Muscle layer of colon (tissue), 2 donors: ENCODE data around the gene SECTM1.

Source experiments
- H3K27ac ChIP-seq: one replicate; pipeline ENCODE4 v1.7.0; 2013; ENCODE audit warnings: low read depth, mild to moderate bottlenecking, low read length, moderate library complexity
- H3K27me3 ChIP-seq, 2 donors: one replicate each; pipeline ENCODE4 v1.7.0; 2013; ENCODE audit warnings: low read length in 2 of 2, mild to moderate bottlenecking in 2 of 2; ENCODE audit not compliant: insufficient read depth in 2 of 2, control insufficient read depth in 1 of 2
- H3K36me3 ChIP-seq: one replicate; pipeline ENCODE4 v1.7.0; 2013; ENCODE audit warnings: mild to moderate bottlenecking, low read length; ENCODE audit not compliant: insufficient read depth
- H3K4me1 ChIP-seq: one replicate; pipeline ENCODE4 v1.7.0; 2013; ENCODE audit warnings: mild to moderate bottlenecking, low read length; ENCODE audit not compliant: insufficient read depth
- H3K4me3 ChIP-seq, 2 donors: one replicate each; pipeline ENCODE4 v1.7.0; 2013; ENCODE audit warnings: low read length in 2 of 2, low read depth in 1 of 2, mild to moderate bottlenecking in 1 of 2, moderate library complexity in 1 of 2
- H3K9ac ChIP-seq: one replicate; pipeline ENCODE4 v1.7.0; 2013; ENCODE audit warnings: low read length
- H3K9me3 ChIP-seq: one replicate; pipeline ENCODE4 v1.7.0; 2013; ENCODE audit warnings: mild to moderate bottlenecking, low read length
- donor health status: abdominal sarcoma.
- donor health status: Adenocarcinoma of cecum.

Gene SECTM1

DNA sequence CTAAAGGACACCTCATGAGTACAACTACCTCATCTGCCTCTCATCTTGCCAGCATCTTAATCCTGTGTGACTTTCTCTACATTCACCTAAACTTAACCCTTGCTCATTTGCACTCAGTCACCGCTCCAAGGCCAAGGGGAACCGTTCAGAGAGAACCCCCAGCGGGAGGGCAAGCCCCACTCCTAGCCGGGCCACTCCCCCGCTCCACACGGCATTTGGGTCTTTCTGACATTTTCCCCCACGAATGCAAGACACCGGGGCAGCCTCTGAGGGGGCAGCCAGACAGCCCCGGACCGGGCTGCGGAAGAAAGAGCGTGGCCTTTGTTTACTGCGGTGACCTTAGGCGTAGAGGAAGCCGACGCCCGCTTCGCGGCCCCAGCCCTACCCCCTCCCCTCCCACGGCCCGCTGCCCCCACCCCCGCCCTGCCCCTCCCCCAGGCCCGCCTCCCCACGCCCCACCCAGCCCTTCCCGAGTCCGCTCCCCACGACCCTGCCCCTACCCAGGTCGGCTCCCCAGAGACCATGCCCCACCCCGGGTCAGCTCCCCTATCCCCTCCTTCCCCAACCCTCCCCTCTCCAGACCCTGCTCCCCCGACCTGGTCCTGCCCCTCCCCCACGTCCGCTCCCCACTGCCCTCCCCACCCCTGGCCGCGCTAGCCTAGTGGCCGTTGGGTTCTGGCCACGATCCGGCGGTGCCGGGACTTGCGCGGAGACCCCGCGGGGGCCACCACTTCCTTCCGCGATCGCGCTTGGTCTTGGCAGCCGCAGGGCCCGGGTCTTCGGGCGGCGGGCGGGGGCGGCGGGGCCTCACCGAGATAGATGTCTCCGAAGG is 60.9 kb downstream of the SECTM1 start:
- peak overlapping the region; percentile 95 for H3K9ac ChIP-seq
- H3K4me1 ChIP-seq = peaks cover 54% of the 10 kb centered on the region
- no peaks in the 10 kb centered on the region for H3K27me3 ChIP-seq
- H3K27ac ChIP-seq = peak overlapping the region; percentile 96
- peak overlapping the region; percentile 57 to 87 for H3K4me3 ChIP-seq
- no peaks in the 10 kb centered on the region for H3K9me3 ChIP-seq
- peaks cover 17% of the 10 kb centered on the region for H3K36me3 ChIP-seq

DNA sequence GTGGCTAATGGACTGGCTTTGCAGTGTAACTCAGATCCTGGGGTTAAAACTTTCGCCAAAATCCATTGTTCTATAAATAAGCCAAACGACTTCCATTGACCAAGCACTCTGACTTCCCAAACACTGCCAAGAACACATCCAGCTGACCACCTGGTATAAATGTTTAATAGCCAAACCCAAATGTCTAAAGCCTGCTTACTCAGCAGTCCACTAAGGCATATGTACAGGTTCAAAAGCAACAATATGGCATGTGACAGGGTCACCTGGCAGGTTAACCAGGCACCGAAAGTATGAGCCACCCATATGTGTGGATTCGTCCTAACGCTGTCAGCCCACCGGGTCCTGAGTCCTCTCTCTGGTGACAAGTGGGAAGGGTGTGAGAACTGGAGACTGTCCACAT is 62.2 kb downstream of the SECTM1 start:
- Histone ChIP-seq H3K9ac (no peak overlapping the region), H3K27ac (peak overlapping the region; percentile 9), H3K27me3 (no peaks in the 10 kb centered on the region), H3K36me3 (peaks cover 19% of the 10 kb centered on the region), H3K4me3 (no peak overlapping the region), H3K9me3 (no peaks in the 10 kb centered on the region), H3K4me1 (peaks cover 66% of the 10 kb centered on the region)
